WTC11 (cell line): ENCODE data around the gene SPECC1L. TPM values are rescaled to one million over a fixed set of nuclear protein-coding genes. Genes with fewer than 3 reads are reported as not detected.

Experiments used
- ATAC-seq: fragments of 200-7000 bp; cut with Tn5 transposase; 2 replicates; pipeline ENCODE4 v1.10.0; 2021; ENCODE audit warnings: mild to moderate bottlenecking, moderate library complexity
- CTCF ChIA-PET: fragments of 300-600 bp; sonication (Branson Sonifier 250); formaldehyde crosslinking; loops from one replicate; lab custom pipeline; 2021; ENCODE audit warnings: antibody characterized with exemption; lab: Charles Lee
- POLR2A ChIA-PET: fragments of 350-600 bp; sonication (Branson Sonifier 250); formaldehyde crosslinking; loops from one replicate; lab custom pipeline; 2021; ENCODE audit warnings: antibody characterized with exemption; lab: Charles Lee
- DNase-seq: peaks from one replicate; pipeline ENCODE4 v3.0.0; 2021; ENCODE audit warnings: low spot score
- H3K27ac Mint-ChIP-seq: 2 replicates; pipeline ENCODE4 v1.8.0; 2021; ENCODE audit warnings: mixed read lengths
- H3K27me3 Mint-ChIP-seq: 2 replicates; pipeline ENCODE4 v1.8.0; 2021; ENCODE audit warnings: low read depth, mild to moderate bottlenecking, moderate library complexity, mixed read lengths
- H3K36me3 Mint-ChIP-seq: 2 replicates; pipeline ENCODE4 v1.8.0; 2021; ENCODE audit warnings: mixed read lengths
- H3K4me1 Mint-ChIP-seq: 2 replicates; pipeline ENCODE4 v1.8.0; 2022; ENCODE audit warnings: mixed read lengths
- H3K4me3 Mint-ChIP-seq: 2 replicates; pipeline ENCODE4 v1.8.0; 2021; ENCODE audit warnings: mild to moderate bottlenecking, moderate library complexity, mixed read lengths
- H3K9me3 Mint-ChIP-seq: 2 replicates; pipeline ENCODE4 v1.8.0; 2021; ENCODE audit warnings: mixed read lengths
- ATF3 ChIP-seq: sonication (generic); formaldehyde crosslinking; conservative IDR thresholded peaks from 2 replicates; pipeline ENCODE4 v1.8.1; 2022; ENCODE audit warnings: mild to moderate bottlenecking, missing genetic modification reagents
- ELF4 ChIP-seq: sonication (generic); formaldehyde crosslinking; IDR thresholded peaks from 2 replicates; pipeline ENCODE4 v1.8.1; 2022; ENCODE audit warnings: low read depth, mild to moderate bottlenecking, moderate library complexity, missing genetic modification reagents
- GABPB1 ChIP-seq: sonication (generic); formaldehyde crosslinking; IDR thresholded peaks from 2 replicates; pipeline ENCODE4 v1.8.1; 2023; ENCODE audit warnings: mild to moderate bottlenecking, missing genetic modification reagents
- GTF2I ChIP-seq: fragments of 250-450 bp; sonication (Bioruptor Pico); conservative IDR thresholded peaks from 2 replicates; pipeline ENCODE4 v1.4.0; 2021; ENCODE audit warnings: mild to moderate bottlenecking
- JAZF1 ChIP-seq: fragments of 250-450 bp; sonication (Bioruptor Pico); IDR thresholded peaks from 2 replicates; pipeline ENCODE4 v1.9.0; 2021; ENCODE audit warnings: moderate library complexity, mild to moderate bottlenecking, inconsistent platforms
- JUN ChIP-seq: sonication (generic); formaldehyde crosslinking; IDR thresholded peaks from 2 replicates; pipeline ENCODE4 v1.8.0; 2023; ENCODE audit warnings: mild to moderate bottlenecking, missing genetic modification reagents
- PRDM15 ChIP-seq: sonication (generic); formaldehyde crosslinking; IDR thresholded peaks from 2 replicates; pipeline ENCODE4 v1.8.0; 2022; ENCODE audit warnings: missing genetic modification reagents
- PRRX2 ChIP-seq: fragments of 250-450 bp; sonication (Bioruptor Pico); IDR thresholded peaks from 2 replicates; pipeline ENCODE4 v1.8.0; 2021; ENCODE audit warnings: mild to moderate bottlenecking
- RORB ChIP-seq: fragments of 250-450 bp; sonication (Bioruptor Pico); IDR thresholded peaks from 2 replicates; pipeline ENCODE4 v1.9.0; 2021; ENCODE audit warnings: mild to moderate bottlenecking
- SMAD3 ChIP-seq: sonication (generic); formaldehyde crosslinking; IDR thresholded peaks from 2 replicates; pipeline ENCODE4 v1.8.0; 2022; ENCODE audit warnings: missing genetic modification reagents, mild to moderate bottlenecking, borderline replicate concordance
- SMAD4 ChIP-seq: sonication (generic); formaldehyde crosslinking; IDR thresholded peaks from 2 replicates; pipeline ENCODE4 v1.8.0; 2022; ENCODE audit warnings: mild to moderate bottlenecking, missing genetic modification reagents
- TEAD1 ChIP-seq: sonication (generic); formaldehyde crosslinking; IDR thresholded peaks from 2 replicates; pipeline ENCODE4 v1.8.0; 2022; ENCODE audit warnings: mild to moderate bottlenecking, missing genetic modification reagents
- ZNF121 ChIP-seq: sonication (generic); formaldehyde crosslinking; IDR thresholded peaks from 2 replicates; pipeline ENCODE4 v1.8.0; 2023; ENCODE audit warnings: missing genetic modification reagents
- ZNF138 ChIP-seq: sonication (generic); formaldehyde crosslinking; conservative IDR thresholded peaks from 2 replicates; pipeline ENCODE4 v1.8.1; 2022; ENCODE audit warnings: mild to moderate bottlenecking, moderate library complexity, missing genetic modification reagents
- ZNF232 ChIP-seq: sonication (generic); formaldehyde crosslinking; IDR thresholded peaks from 2 replicates; pipeline ENCODE4 v1.8.0; 2022; ENCODE audit warnings: mild to moderate bottlenecking, missing genetic modification reagents
- ZNF671 ChIP-seq: fragments of 250-450 bp; sonication (Bioruptor Pico); IDR thresholded peaks from 2 replicates; pipeline ENCODE4 v1.8.0; 2021; ENCODE audit warnings: mild to moderate bottlenecking
- ZSCAN18 ChIP-seq: fragments of 250-450 bp; sonication (Bioruptor Pico); IDR thresholded peaks from 2 replicates; pipeline ENCODE4 v2.1.2; 2022; ENCODE audit warnings: mild to moderate bottlenecking, moderate library complexity
- total RNA-seq: library from RNA; stranded (reverse); gene quantifications from 3 replicates; pipeline ENCODE4 v1.2.3, GENCODE V29; 2021
- TF ChIP-seq, protein P1 (sequence below): fragments of 250-450 bp; sonication (Bioruptor Pico); IDR thresholded peaks from 2 replicates; pipeline ENCODE4 v1.8.0; 2021; ENCODE audit warnings: mild to moderate bottlenecking
- TF ChIP-seq, protein P2 (sequence below): sonication (generic); formaldehyde crosslinking; IDR thresholded peaks from 2 replicates; pipeline ENCODE4 v1.8.1; 2023; ENCODE audit warnings: mild to moderate bottlenecking, missing genetic modification reagents, moderate library complexity

SPECC1L gene
- total RNA-seq, 1 experiment from 2014 or later: 44.6 TPM

DNA sequence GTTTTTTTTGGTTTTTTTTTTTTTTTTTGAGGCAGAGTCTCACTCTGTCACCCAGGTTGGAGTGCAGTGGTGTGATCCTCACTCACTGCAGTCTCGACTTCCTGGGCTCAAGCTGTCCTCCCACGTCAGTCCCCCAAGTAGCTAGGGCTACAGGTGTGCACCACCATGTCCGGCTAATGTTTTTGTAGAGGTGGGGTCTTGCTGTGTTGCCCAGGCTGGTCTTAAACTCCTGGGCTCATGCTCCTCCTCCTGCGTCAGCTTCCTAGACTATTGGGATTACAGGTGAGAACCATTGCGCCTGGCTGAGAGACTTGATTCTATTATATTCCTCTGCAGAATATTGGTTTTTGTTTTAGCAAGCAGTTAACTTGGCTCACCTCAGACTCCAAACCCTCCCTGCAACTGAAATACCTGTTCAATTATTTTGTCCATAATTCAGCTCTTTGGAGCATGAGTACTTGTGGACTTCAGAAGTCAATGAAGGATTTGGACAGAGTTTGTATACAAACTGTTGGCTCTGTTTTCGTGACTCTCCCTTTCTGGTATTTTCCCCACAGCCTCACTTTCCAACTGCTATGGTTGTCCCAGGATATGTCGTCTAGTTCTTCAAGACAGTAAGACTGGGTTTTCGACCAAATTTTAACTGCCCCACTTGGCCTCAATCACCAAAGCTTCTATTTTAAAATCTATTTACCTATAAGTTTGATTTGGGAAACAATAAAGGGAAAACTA, 87.6 kb downstream of the SPECC1L start:
- DNase-seq (no peak), ATAC-seq (no peak)
- CTCF ChIA-PET: interaction anchor here (1.6 kb wide), 1 partner anchor 63 kb away, joined by 5 read pairs; no protein-coding TSS in a partner anchor
- Mint-ChIP-seq H3K9me3 (peaks cover 7% of the 10 kb centered on the region), H3K36me3 (peaks cover 23% of the 10 kb centered on the region), H3K4me3 (no peak overlapping the region), H3K27me3 (no peaks in the 10 kb centered on the region), H3K4me1 (no peaks in the 10 kb centered on the region), H3K27ac (no peak overlapping the region)
- TF ChIP-seq ZNF671 (CRISPR knock-in tag) (no peak), GABPB1 (CRISPR knock-in tag) (no peak), ZNF121 (peak; percentile 85; the same call in 1 of the 2 replicates)
- POLR2A ChIA-PET: no interaction called here

GRCh38 chr22:24359452-24360120, 89.0 kb downstream of the SPECC1L start:
- peak overlapping the region; percentile 32 for H3K27ac Mint-ChIP-seq
- ATAC-seq: no peak
- ChIA-PET POLR2A (no interaction called here), CTCF (no interaction called here)
- no peak for DNase-seq
- no peaks in the 10 kb centered on the region for H3K9me3 Mint-ChIP-seq
- no peaks in the 10 kb centered on the region for H3K27me3 Mint-ChIP-seq
- no peaks in the 10 kb centered on the region for H3K4me1 Mint-ChIP-seq
- TF ChIP-seq ELF4: no peak
- TF ChIP-seq GTF2I: no peak
- no peak for TF ChIP-seq ZNF232
- TF ChIP-seq TEAD1 (CRISPR knock-in tag): no peak
- TF ChIP-seq SMAD4 (CRISPR knock-in tag): no peak
- no peak for TF ChIP-seq JAZF1
- TF ChIP-seq, protein P1, sequence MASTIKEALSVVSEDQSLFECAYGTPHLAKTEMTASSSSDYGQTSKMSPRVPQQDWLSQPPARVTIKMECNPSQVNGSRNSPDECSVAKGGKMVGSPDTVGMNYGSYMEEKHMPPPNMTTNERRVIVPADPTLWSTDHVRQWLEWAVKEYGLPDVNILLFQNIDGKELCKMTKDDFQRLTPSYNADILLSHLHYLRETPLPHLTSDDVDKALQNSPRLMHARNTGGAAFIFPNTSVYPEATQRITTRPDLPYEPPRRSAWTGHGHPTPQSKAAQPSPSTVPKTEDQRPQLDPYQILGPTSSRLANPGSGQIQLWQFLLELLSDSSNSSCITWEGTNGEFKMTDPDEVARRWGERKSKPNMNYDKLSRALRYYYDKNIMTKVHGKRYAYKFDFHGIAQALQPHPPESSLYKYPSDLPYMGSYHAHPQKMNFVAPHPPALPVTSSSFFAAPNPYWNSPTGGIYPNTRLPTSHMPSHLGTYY (CRISPR knock-in tag): no peak
- no peak for TF ChIP-seq PRDM15
- TF ChIP-seq PRRX2: no peak
- TF ChIP-seq, protein P2, sequence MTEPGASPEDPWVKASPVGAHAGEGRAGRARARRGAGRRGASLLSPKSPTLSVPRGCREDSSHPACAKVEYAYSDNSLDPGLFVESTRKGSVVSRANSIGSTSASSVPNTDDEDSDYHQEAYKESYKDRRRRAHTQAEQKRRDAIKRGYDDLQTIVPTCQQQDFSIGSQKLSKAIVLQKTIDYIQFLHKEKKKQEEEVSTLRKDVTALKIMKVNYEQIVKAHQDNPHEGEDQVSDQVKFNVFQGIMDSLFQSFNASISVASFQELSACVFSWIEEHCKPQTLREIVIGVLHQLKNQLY: no peak
- TF ChIP-seq JUN (CRISPR knock-in tag): no peak
- TF ChIP-seq ZSCAN18 (CRISPR knock-in tag): no peak
- TF ChIP-seq ATF3 (CRISPR knock-in tag): no peak
- TF ChIP-seq ZNF121: no peak
- no peak for TF ChIP-seq SMAD3 (CRISPR knock-in tag)
- TF ChIP-seq ZNF138 (CRISPR knock-in tag): no peak
- no peak for TF ChIP-seq RORB
- H3K36me3 Mint-ChIP-seq: peaks cover 10% of the 10 kb centered on the region
- no peak overlapping the region for H3K4me3 Mint-ChIP-seq
